GM18873 (cell line): Measurements from ENCODE around the gene PDGFB.

Experiments
- ATAC-seq: cut with Tn5 transposase; IDR thresholded peaks from one replicate; pipeline ENCODE4 v1.9.1; 2021; ENCODE audit warnings: mild to moderate bottlenecking, moderate library complexity, moderate number of reproducible peaks; ENCODE audit not compliant: unreplicated experiment, low FRiP score

PDGFB gene

DNA sequence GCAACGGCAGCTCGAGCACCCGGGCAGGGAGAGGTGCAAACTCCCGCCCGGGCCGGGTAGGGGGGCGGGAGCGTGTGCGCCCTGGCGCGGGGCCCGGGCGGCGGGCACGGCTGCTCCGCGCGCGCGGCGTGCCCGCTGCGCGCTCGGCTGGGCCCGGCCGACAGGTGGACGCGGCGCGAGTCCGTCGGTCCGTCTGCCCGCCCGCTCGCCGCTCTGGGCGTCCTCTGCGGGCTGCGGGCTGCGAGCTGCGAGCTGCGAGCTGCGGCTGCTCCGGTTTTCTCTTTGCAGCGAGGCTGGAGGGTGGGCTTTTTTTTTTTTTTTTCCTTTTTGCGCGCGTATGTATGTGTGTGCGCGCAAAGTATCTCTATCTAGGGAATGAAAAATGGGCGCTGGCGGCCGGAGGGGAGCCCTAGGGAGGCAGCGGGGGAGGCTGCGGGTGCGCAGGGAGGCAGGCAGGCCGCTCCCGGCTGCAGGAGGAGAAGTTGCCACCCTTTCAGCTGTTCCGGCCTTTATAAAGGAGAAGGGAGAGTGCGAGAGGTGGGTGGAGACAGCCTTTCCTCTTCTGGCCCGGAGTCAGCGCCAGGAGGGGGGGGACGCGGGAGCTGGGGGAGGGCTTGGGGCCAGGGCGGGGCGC lies at the start of gene PDGFB:
PDGFB (minus strand) TSS at position 487 of the 634 bp plus-strand sequence. CDS start 1,019 bp downstream, outside the sequence.
- no peak for ATAC-seq

DNA sequence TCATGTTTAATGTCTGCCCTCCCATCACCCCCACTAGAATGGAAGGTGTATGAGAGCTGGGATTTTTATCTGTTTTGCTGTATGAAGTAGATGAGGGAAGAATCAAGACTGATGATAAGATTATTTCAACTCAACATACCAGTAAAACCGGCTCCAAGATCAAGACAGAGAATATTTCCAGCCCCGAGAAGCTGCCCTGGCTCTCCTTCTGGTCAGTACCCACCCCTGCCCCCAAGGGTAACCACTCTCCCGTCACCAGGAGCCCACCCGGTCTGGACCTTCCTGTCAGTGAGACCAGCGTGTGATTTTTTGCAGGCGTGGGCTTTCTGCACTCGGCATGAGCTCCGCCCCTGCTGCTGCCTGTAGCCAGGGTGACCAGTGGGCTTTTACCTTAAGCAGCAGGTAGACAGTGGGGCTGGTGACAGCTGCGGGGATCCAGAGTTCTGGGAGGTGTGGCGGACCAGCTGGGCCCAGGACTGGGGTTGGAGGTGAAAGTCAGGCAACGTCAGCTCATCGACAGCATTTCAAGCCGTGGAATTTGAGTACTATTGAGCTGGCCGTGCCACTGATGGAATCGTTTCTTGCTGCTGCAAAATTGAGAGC lies 49.1 kb upstream of the PDGFB start:
- no peak for ATAC-seq

- no peak for ATAC-seq
These were observed 47.8 kb upstream of the PDGFB start for GRCh38 chr22:39292561-39293074.

DNA sequence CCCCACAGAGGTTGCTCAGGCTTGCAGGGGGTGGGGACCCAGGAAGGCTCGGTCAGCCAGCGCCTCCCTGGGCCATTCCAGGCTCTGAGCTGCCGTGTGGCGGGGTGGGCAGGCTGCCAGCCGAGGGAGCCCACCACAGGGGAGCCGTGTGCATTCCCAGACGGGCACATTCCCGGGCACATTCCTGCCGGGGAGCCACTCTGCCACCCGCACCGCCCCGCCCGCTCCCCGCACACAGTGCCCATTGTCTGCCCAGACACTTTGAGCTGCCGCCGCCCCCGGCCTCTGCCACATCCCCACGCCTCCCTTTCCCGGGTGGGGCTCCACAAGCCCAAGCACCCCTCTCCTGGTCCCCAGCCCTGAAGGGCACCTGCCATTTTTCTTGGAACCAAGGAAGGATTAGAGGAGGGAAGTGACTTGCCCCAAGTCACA lies 47.3 kb upstream of the PDGFB start:
- no peak for ATAC-seq

DNA sequence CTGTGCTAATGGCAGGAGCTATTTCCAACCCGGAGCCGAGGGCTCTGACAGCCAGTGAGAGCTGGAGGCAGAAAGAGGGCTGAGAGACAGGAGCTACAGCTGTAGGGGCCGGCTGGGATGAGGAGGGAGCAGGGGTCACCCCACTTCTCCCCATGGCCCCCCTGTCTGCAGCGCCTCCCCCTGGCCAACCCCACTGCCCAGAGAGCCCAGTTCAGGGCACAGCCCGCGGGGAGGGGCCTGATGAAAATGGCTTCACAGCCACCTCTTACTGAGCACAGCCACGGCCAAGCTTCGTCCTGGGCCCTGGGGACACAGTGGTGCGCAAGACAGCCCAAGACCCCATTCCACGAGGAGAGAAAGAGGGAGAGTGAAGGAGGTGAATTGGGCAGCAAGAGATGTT lies 46.7 kb upstream of the PDGFB start:
- ATAC-seq, result no peak

DNA sequence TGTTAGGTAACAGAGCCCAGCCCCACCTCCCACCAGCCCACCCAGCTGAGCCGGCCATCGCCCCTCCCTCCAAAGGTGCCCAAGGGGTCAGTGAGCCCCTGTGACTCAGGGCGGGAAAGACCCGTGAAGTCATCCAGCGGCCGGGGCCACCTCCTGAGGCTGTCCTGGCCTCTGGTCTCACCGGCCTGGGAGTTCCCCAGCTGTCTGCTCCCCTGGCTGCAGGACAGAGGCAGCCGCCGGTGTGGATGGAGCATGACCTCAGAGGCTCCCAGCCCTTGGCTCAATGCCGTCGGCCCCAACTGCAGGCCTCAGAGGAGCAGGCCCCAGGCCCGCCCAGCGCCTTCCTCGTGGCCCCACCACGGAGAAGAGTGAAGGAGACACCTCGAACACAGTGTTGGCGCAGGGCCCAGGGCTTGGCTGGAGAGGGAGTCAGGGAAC lies 46.0 kb upstream of the PDGFB start:
- ATAC-seq, result no peak

- no peak for ATAC-seq
These were observed 45.4 kb upstream of the PDGFB start for GRCh38 chr22:39289975-39290720.

DNA sequence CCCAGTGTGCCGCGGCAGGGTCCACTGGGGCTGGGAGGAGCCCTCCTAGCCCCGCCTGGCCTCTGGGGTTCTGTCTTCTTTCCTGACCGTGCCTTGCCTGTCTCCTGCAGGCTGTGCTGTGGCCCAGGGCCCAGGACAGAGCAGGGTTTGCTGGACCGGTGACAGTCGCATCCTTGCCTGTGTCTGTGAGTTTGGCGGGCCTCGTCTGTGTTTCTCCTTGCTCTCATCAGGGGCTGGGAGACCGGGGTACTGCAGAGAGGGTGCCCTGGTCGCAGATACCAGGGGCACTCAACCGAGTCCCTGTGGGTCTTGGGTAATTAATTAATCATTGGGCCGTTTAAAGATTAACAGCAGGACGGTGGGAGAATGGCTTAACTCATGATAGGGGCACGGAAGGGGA lies 44.8 kb upstream of the PDGFB start:
- ATAC-seq, result no peak

DNA sequence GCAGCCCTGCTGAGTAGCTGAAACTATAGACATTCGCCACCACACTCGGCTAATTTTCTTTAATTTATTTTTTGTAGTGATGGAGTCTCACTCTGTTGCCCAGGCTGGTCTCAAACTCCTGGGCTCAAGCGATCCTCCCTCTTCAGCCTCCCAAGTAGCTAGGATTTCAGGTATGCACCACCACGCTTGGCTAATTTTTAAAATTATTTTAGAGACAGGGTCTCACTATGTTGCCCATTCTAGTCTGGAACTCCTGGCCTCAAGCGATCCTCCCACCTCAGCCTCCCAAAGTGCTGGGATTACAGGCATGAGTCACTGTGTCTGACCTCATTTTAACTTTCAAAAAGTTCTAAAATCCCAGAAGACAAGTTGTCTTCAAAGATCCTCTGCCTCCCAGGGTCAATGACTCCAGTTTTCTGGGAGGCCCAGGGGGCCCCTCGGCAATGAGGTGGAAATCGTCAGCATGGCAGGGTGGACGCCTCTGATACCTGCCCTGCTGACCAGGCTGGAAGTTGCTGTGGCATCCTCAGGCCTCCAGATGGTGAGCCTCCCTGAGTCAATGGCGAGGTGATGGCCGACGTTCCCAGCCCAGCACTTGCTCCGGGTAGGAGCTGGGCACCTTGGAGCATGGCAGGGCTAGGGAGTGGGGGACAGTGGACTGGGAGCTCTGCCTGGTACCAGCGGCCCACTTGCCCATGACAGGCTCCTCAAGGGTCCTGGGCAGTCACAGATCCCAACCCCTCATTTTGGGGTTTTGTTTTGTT lies 43.5 kb upstream of the PDGFB start:
- no peak for ATAC-seq

GRCh38 chr22:39287076-39287725 lies 42.4 kb upstream of the PDGFB start:
- no peak for ATAC-seq

DNA sequence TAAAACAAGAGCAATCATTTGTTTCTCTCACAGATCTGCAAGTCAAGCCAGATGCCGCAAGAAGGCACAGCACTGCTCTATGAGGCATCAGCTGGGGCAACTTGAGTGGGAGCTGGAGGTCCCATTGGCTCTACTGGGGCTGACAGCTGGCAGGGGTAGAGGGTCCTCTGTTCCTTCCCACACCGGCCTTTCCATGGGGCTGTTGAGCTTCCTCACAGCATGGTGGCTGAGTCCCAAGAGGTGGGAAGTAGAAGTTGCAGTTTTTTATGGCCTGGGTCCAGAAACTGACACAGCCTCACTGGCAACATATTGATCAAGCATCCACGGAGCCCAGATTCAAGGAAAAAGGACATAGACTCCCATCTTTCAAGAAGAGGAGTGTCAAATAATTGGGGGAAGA lies 40.2 kb upstream of the PDGFB start:
- ATAC-seq, result no peak

DNA sequence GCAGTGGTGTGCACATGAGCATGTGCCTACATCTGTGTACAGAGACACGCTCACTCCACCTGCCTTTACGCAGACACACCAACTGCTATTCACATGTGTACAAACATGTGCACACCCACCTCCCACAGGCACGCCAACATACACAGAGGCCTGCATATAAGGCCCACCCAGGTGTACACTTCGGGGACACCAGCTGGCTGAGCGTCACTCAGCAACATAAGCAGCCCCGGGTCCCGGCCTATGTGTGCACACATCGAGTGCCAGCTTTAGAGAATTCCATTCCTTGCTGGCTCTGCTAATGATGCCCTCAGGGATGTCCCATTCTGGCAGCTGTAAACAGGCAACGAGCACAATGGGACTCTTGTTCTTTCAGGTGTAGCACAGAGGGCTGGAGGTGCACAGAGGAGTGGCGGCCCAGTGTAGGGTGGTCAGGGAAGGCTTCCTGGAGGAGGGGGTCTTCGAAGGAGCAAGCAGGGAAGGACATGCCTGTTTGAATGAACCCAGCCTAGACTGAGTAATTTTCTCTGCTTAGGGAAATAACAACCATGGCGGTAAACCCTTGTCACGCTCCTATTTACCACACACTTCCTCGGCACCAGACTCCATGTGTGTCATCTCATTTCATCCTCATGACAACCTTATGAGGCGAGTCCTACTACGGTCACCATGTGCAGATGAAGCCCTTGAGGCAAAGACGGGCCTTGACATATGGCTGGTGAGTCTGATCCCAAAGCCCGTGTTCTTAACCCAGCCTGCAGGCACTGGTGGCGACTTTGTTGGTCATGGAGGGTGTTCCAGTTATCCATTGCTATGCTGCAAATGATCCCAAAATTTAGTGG lies 39.6 kb upstream of the PDGFB start:
- no peak for ATAC-seq

GRCh38 chr22:39283322-39284141 lies 38.8 kb upstream of the PDGFB start:
- no peak for ATAC-seq

DNA sequence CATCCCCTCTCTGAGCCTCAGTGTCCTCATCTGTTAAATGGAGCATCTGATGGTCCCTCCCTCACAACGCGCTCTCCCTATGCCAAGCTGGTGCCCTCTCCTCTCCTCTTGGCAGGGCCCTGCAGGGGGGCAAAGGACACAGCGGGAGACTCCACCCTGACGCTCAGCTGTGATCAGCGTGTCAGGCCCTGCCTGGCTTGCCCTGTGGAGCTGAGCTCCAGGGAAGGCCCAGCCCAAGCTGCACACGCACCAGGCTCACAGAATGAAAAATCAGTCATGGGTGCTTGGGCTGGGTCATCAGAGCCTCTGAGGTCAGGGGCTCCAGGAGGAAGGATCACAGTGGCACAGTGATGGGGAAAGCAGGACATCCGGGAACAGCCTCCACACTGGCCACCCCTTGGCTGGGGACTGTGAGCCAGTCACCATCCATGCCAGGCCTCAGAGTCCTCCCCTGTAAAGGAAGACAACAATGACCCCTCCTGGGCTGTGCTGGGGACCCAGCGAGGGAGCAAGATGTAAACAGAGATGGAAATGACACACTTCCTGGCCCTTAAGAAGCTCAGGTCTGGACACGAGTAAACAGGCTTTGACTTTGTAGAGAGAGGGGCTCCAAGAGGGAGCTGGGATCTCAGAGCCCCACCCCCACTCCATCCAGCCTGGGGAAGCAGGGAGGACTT lies 38.0 kb upstream of the PDGFB start:
- no peak for ATAC-seq

GRCh38 chr22:39281126-39281525 lies 36.3 kb upstream of the PDGFB start:
- ATAC-seq, result no peak

DNA sequence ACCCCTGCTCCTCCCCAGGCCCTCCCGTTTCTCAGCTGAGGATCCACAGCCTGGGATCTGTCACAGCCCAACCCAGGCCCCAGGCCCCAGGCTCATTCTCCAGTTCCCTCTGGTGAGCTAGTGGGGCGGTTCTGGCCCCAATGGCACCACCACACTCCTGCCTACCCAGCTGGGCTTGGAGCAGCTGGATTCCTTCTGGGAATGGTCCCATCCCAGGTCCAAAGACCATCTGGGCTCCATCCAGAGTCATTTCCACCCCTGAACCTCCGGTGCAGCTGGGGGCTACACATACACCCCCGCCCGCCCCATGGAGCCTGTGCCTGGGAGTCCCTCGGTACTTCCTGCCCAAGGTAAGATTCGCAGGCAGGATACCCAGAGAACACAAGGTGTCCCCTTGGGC lies 35.5 kb upstream of the PDGFB start:
- no peak for ATAC-seq

DNA sequence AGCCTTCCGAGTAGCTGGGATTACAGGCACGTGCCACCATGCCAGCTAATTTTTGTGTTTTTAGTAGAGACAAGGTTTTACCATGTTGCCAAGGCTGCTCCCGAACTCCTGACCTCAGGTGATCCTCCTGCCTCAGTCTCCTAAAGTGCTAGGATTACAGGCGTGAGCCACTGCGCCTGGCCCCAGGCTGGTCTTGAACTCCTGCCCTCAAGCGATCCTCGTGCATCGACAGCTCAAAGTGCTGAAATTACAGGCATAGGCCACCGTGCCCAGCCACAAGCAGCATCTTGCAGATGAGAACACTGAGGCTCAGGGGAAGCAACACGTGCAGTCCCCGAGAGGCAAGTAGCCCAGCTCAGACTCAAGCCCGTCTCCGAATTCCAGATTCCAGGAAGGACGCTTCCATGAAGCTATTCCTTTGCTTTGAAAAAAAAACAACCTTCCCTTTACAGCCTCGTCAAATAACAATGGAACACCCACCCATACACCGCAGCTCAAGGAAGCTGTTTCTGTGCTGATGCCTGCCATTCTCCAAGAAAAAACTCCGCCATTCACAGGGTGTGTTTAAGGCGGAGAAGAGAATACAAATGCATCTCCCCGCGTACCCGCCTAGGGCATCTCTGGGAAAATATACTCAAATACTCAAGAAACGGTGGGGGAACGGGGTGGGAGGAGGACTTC lies 34.5 kb upstream of the PDGFB start:
- no peak for ATAC-seq
